ENCODE data around the gene SRC. TPM values are rescaled to one million over a fixed set of nuclear protein-coding genes. Genes with fewer than 3 reads are reported as not detected.

The SRC gene
- total RNA-seq, 1 donor from 2014 or later = 20.8 TPM

GRCh38 chr20:37406010-37406998, 60.4 kb downstream of the SRC start:
- no peak for FAIRE-seq
- peak; percentile 64 to 74 for DNase-seq (ENCODE audit: low spot score in 2 of 2)

GRCh38 chr20:37407019-37407566, 61.2 kb downstream of the SRC start:
- DNase-seq (ENCODE audit: low spot score in 2 of 2) (no peak), FAIRE-seq (no peak)

GRCh38 chr20:37407573-37408002, 61.6 kb downstream of the SRC start:
- DNase-seq (ENCODE audit: low spot score in 2 of 2) = no peak
- no peak for FAIRE-seq

- DNase-seq (ENCODE audit: low spot score in 2 of 2) (no peak), FAIRE-seq (no peak)
These were observed 62.6 kb downstream of the SRC start for GRCh38 chr20:37408302-37409193.

GRCh38 chr20:37411408-37412219, 65.7 kb downstream of the SRC start:
- DNase-seq (ENCODE audit: low spot score in 2 of 2) (no peak), FAIRE-seq (no peak)

- no peak for DNase-seq (ENCODE audit: low spot score in 2 of 2)
- FAIRE-seq = no peak
These were observed 67.0 kb downstream of the SRC start for GRCh38 chr20:37413023-37413334.

- no peak for FAIRE-seq
- no peak for DNase-seq (ENCODE audit: low spot score in 2 of 2)
These were observed 67.4 kb downstream of the SRC start for GRCh38 chr20:37413379-37413778.

GRCh38 chr20:37414224-37415035, 68.5 kb downstream of the SRC start:
- FAIRE-seq (no peak), DNase-seq (ENCODE audit: low spot score in 2 of 2) (no peak)

- no peak for DNase-seq (ENCODE audit: low spot score in 2 of 2)
- FAIRE-seq = no peak
These were observed 69.5 kb downstream of the SRC start for GRCh38 chr20:37415118-37416085.

GRCh38 chr20:37416100-37416847, 70.3 kb downstream of the SRC start:
- no peak for DNase-seq (ENCODE audit: low spot score in 2 of 2)
- no peak for FAIRE-seq

GRCh38 chr20:37416848-37417616, 71.1 kb downstream of the SRC start:
- DNase-seq (ENCODE audit: low spot score in 2 of 2) (no peak), FAIRE-seq (no peak)

- no peak for FAIRE-seq
- DNase-seq (ENCODE audit: low spot score in 2 of 2) = no peak
These were observed 71.9 kb downstream of the SRC start for GRCh38 chr20:37417617-37418467.

- FAIRE-seq (no peak), DNase-seq (ENCODE audit: low spot score in 2 of 2) (no peak)
These were observed 72.7 kb downstream of the SRC start for GRCh38 chr20:37418591-37419109.

- FAIRE-seq = no peak
These were observed 73.4 kb downstream of the SRC start for GRCh38 chr20:37419307-37419706.

GRCh38 chr20:37419774-37420542, 74.0 kb downstream of the SRC start:
- no peak for DNase-seq (ENCODE audit: low spot score in 2 of 2)

More at GRCh38 chr20:37419307-37419706, 73.4 kb downstream of the SRC start:
- no peak for DNase-seq (ENCODE audit: low spot score in 2 of 2)

More at GRCh38 chr20:37419774-37420542, 74.0 kb downstream of the SRC start:
- FAIRE-seq = no peak

Measured in frontal cortex (tissue), 4 donors.